Calu3 (cell line): ENCODE data around the gene DDR2. TPM values are rescaled to one million over a fixed set of nuclear protein-coding genes. Genes with fewer than 3 reads are reported as not detected.
"Not testable (repeated sequence)": the region's sequence is repeated elsewhere in the genome, so short reads cannot be mapped to it uniquely, and the experiment has no call there.

Experiments used
- BruUV-seq: library from RNA; stranded (reverse); fragments of 400-500 nt; replicated peaks from 2 replicates; lab custom pipeline; 2021; lab: Mats Ljungman, UMichigan
- CTCF ChIA-PET: fragments of 300-600 bp; sonication (Branson Sonifier 250); formaldehyde crosslinking; loops from one replicate; lab custom pipeline; 2022; ENCODE audit warnings: antibody characterized with exemption; lab: Charles Lee
- DNase-seq: peaks from one replicate; pipeline ENCODE4 v3.0.0; 2022
- H3K27ac Mint-ChIP-seq: one replicate; pipeline ENCODE4 v1.8.0; 2022; ENCODE audit warnings: mixed read lengths; ENCODE audit not compliant: unreplicated experiment
- H3K27me3 Mint-ChIP-seq: one replicate; pipeline ENCODE4 v1.8.0; 2022; ENCODE audit warnings: mixed read lengths; ENCODE audit not compliant: unreplicated experiment
- H3K36me3 Mint-ChIP-seq: one replicate; pipeline ENCODE4 v1.8.0; 2022; ENCODE audit warnings: mild to moderate bottlenecking, moderate library complexity, mixed read lengths; ENCODE audit not compliant: insufficient read depth, unreplicated experiment
- H3K4me1 Mint-ChIP-seq: one replicate; pipeline ENCODE4 v1.8.0; 2022; ENCODE audit warnings: mild to moderate bottlenecking, low read depth, mixed read lengths; ENCODE audit not compliant: unreplicated experiment
- H3K4me3 Mint-ChIP-seq: one replicate; pipeline ENCODE4 v1.8.0; 2022; ENCODE audit warnings: mild to moderate bottlenecking, low read depth, moderate library complexity, mixed read lengths; ENCODE audit not compliant: unreplicated experiment
- H3K9me3 Mint-ChIP-seq: one replicate; pipeline ENCODE4 v1.8.0; 2022; ENCODE audit warnings: low read depth, mixed read lengths; ENCODE audit not compliant: unreplicated experiment
- CTCF ChIP-seq: fragments of 200-600 bp; IDR thresholded peaks from one replicate; pipeline ENCODE4 v1.8.0; 2022; ENCODE audit warnings: antibody characterized with exemption; ENCODE audit not compliant: unreplicated experiment
- intact Hi-C: fragments of 100-400 bp; cut with micrococcal nuclease; formaldehyde crosslinking; loops from one replicate; pipeline ENCODE4 v1.10.0; 2022; ENCODE audit not compliant: unreplicated experiment
- total RNA-seq: library from RNA; stranded (reverse); gene quantifications from 2 replicates; pipeline ENCODE4 v1.2.3, GENCODE V29; 2022

The DDR2 gene
- total RNA-seq, 1 experiment from 2014 or later, result 0.80 TPM

DNA sequence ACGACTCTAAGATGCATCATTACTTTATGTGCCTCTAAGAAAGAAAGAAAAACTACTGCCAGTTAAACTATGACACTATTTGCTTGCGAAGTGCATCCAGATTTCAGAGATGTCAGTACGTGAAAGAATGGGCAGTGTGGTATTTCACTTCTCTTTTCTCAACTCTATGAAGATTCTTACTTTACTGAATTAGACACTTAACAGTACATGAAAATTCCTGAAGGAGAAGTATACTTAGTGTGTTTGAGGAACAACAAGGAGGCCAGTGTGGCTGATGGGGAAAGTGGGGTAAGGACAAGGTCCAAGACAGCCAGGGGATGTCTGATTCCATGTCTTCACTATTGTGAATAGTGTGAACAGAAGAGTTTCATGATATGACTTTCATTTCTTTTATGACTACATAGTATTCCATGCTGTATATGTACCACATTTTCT, 104.4 kb downstream of the DDR2 start:
- no peak overlapping the region for H3K4me3 Mint-ChIP-seq
- no peaks in the 10 kb centered on the region for H3K9me3 Mint-ChIP-seq
- no peaks in the 10 kb centered on the region for H3K36me3 Mint-ChIP-seq
- no TSS peak for BruUV-seq
- H3K27ac Mint-ChIP-seq, result no peak overlapping the region
- H3K4me1 Mint-ChIP-seq, result no peaks in the 10 kb centered on the region
- CTCF ChIA-PET, result no interaction called here
- no peak for TF ChIP-seq CTCF
- intact Hi-C loops, result no loop called here
- no peak for DNase-seq
- peaks cover 22% of the 10 kb centered on the region for H3K27me3 Mint-ChIP-seq

DNA sequence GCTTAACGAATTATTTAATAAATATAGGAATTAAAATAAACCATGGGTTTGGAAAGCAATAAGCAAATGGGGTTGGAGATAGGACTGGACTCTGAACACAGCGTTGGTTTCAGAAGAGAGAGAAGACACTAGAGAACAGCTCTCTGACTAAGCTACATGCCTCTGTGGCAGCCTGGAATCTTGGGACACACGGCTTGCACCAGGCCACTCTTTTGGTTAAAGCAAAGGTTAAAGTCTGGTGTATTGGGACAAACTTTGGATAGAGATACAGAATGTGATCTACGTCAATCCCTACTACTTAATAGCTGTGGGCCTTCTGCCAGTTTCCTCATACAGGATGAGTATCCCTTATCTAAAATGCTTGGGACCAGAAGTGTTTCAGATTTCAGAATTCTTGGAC, 108.5 kb downstream of the DDR2 start:
- Mint-ChIP-seq H3K4me3 (no peak overlapping the region), H3K27ac (no peak overlapping the region), H3K27me3 (peaks cover 5% of the 10 kb centered on the region), H3K4me1 (no peaks in the 10 kb centered on the region), H3K9me3 (no peaks in the 10 kb centered on the region), H3K36me3 (no peaks in the 10 kb centered on the region)
- TF ChIP-seq CTCF, result no peak
- no peak for DNase-seq
- intact Hi-C loops, result no loop called here
- CTCF ChIA-PET, result no interaction called here
- BruUV-seq, result no TSS peak

DNA sequence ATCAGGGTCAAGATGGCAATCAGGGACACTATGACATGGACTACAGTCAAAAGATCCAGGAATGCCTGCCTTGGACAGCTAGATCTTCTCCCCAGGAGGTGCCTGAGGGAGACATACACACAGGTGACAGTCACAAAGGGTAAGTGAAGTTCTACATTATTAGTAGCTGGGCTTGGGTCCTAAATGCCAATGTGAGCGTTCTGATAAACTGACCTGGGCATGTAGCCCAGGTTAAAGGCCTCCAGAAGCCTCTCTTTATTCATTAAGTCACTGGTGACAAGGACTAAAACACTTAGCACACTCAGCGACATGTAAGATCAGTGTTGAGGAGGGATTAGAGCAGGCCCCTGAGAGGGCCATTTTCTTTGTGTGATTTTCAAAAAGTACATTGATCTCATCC, 109.3 kb downstream of the DDR2 start:
- intact Hi-C loops, result no loop called here
- Mint-ChIP-seq H3K36me3 (no peaks in the 10 kb centered on the region), H3K4me3 (no peak overlapping the region), H3K27ac (no peak overlapping the region), H3K9me3 (no peaks in the 10 kb centered on the region), H3K27me3 (peaks cover under 1% of the 10 kb centered on the region), H3K4me1 (no peaks in the 10 kb centered on the region)
- CTCF ChIA-PET, result no interaction called here
- no peak for TF ChIP-seq CTCF
- no TSS peak for BruUV-seq
- DNase-seq, result no peak

- intact Hi-C loops, DNase-seq, H3K4me3 Mint-ChIP-seq, BruUV-seq, H3K9me3 Mint-ChIP-seq, H3K4me1 Mint-ChIP-seq, H3K36me3 Mint-ChIP-seq, H3K27ac Mint-ChIP-seq, CTCF ChIA-PET: not testable (repeated sequence)
- peaks cover 34% of the 10 kb centered on the region for H3K27me3 Mint-ChIP-seq
These were observed 114.1 kb downstream of the DDR2 start for GRCh38 chr1:162746264-162746942.

- CTCF ChIA-PET, result no interaction called here
- no TSS peak for BruUV-seq
- intact Hi-C loops, result no loop called here
These were observed 120.9 kb downstream of the DDR2 start for GRCh38 chr1:162753001-162753658.

More at GRCh38 chr1:162753001-162753658, 120.9 kb downstream of the DDR2 start:
- no peak for DNase-seq
- peaks cover 4% of the 10 kb centered on the region for H3K9me3 Mint-ChIP-seq
- H3K4me3 Mint-ChIP-seq, result no peak overlapping the region
- H3K27ac Mint-ChIP-seq, result no peak overlapping the region
- TF ChIP-seq CTCF, result no peak
- peaks cover 32% of the 10 kb centered on the region for H3K27me3 Mint-ChIP-seq
- H3K36me3 Mint-ChIP-seq, result no peaks in the 10 kb centered on the region
- H3K4me1 Mint-ChIP-seq, result no peaks in the 10 kb centered on the region
